ENCODE results near the gene SORCS3. TPM values are rescaled to one million over a fixed set of nuclear protein-coding genes. Genes with fewer than 3 reads are reported as not detected.
A peak's percentile ranks its signal among the peaks of the same experiment; 100 is the strongest.

Gene SORCS3
- total and polyA plus RNA-seq, 9 of the 15 experiments (the other 6 are each of a cell fraction or from before 2014, with no cell fraction given) = not detected

DNA sequence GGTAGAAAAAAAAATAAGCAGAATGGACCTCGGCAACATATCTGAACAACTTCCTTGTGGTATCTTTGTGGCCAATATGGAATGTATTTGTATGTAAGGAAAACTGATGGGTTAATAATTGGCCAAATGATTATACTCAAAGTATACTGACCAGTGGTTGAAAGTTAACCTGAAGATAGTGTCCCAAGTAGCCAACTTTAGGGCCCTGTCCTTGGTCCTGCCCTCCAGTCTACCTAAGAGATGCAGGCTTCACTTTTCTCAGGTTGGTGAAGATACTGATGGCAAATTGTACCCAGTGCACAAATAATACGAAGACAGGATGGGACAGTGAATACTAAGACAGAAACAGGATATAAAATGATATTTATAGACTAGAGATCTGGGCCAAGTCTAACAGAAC, 109.2 kb downstream of the SORCS3 start:
- no peak overlapping the region for H3K4me3 ChIP-seq
- TF ChIP-seq POLR2AphosphoS2 (IDR thresholded peaks at IDR 0.05; ENCODE audit: low read length) = no peak
- TF ChIP-seq, protein P1, sequence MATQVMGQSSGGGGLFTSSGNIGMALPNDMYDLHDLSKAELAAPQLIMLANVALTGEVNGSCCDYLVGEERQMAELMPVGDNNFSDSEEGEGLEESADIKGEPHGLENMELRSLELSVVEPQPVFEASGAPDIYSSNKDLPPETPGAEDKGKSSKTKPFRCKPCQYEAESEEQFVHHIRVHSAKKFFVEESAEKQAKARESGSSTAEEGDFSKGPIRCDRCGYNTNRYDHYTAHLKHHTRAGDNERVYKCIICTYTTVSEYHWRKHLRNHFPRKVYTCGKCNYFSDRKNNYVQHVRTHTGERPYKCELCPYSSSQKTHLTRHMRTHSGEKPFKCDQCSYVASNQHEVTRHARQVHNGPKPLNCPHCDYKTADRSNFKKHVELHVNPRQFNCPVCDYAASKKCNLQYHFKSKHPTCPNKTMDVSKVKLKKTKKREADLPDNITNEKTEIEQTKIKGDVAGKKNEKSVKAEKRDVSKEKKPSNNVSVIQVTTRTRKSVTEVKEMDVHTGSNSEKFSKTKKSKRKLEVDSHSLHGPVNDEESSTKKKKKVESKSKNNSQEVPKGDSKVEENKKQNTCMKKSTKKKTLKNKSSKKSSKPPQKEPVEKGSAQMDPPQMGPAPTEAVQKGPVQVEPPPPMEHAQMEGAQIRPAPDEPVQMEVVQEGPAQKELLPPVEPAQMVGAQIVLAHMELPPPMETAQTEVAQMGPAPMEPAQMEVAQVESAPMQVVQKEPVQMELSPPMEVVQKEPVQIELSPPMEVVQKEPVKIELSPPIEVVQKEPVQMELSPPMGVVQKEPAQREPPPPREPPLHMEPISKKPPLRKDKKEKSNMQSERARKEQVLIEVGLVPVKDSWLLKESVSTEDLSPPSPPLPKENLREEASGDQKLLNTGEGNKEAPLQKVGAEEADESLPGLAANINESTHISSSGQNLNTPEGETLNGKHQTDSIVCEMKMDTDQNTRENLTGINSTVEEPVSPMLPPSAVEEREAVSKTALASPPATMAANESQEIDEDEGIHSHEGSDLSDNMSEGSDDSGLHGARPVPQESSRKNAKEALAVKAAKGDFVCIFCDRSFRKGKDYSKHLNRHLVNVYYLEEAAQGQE (IDR thresholded peaks at IDR 0.05; ENCODE audit: borderline replicate concordance) = peak; percentile 44
- TF ChIP-seq, protein P1 (CRISPR knock-in tag; IDR thresholded peaks at IDR 0.05; ENCODE audit: low read depth) = no peak
- no peak overlapping the region for H3K4me2 ChIP-seq (ENCODE audit: insufficient read depth, low read length)
- ChIA-PET POLR2A (no interaction called here), CTCF (ENCODE audit: low intra/inter-chr PET ratio) (interaction anchor here (0.5 kb wide), 1 partner anchor 12 kb away, joined by 3 read pairs; no protein-coding TSS in a partner anchor)
- no peaks in the 10 kb centered on the region for H3K79me2 ChIP-seq (ENCODE audit: control insufficient read depth, insufficient read depth, low read length)
- no peaks in the 10 kb centered on the region for H3K9me1 ChIP-seq (ENCODE audit: control insufficient read depth, insufficient read depth, low read length)
- in situ Hi-C loops (cut with MboI) (no loop called here), intact Hi-C loops (cut with micrococcal nuclease) (no loop called here)
- no peaks in the 10 kb centered on the region for H3K27me3 ChIP-seq (ENCODE audit: control insufficient read depth in 2 of 2, insufficient read depth in 2 of 2, low read length in 2 of 2)
- 0% methylated on average over 2 of the region's 2 CpGs for WGBS (ENCODE audit: insufficient coverage, low coverage, missing lambda C conversion rate)
- H3K36me3 ChIP-seq (ENCODE audit: control insufficient read depth, insufficient read depth, low read length) = no peaks in the 10 kb centered on the region
- H4K20me1 ChIP-seq (replicated peaks; ENCODE audit: control insufficient read depth, insufficient read depth, low read length) = no peaks in the 10 kb centered on the region
- no peaks in the 10 kb centered on the region for H3K4me1 ChIP-seq (replicated peaks in 1 of 2; ENCODE audit: control insufficient read depth in 2 of 2, insufficient read depth in 2 of 2, low read length in 2 of 2)
- no TSS peak for BruUV-seq (replicated peaks)
- H3K9me3 ChIP-seq (replicated peaks; ENCODE audit: control insufficient read depth, insufficient read depth, low read depth, low read length) = no peaks in the 10 kb centered on the region
- FAIRE-seq = no peak
- H3K27ac ChIP-seq (ENCODE audit: extremely low read depth, low read depth, low read length) = no peak overlapping the region
- H2AFZ ChIP-seq (ENCODE audit: low read depth, low read length) = no peak overlapping the region
- no peak for ATAC-seq
- H3K9ac ChIP-seq (ENCODE audit: insufficient read depth in 1 of 2, low read depth in 2 of 2, low read length in 2 of 2) = no peak overlapping the region
- no peak for DNase-seq (ENCODE audit: extremely low read depth in 1 of 4, low spot score in 3 of 4)

All from K562 (cell line).